Astrocyte (in vitro differentiated cells and primary cell): ENCODE measurements around the gene MGAT2. TPM values are rescaled to one million over a fixed set of nuclear protein-coding genes. Genes with fewer than 3 reads are reported as not detected.

Experiments used
- DNase-seq: peaks from one replicate; pipeline ENCODE4 v3.0.0-alpha.2; 2010; ENCODE audit warnings: low read depth
- FAIRE-seq: peaks from 2 replicates; lab custom pipeline; 2011; peaks lifted over from hg19 to GRCh38; lab: Jason Lieb, UNC
- H2AFZ ChIP-seq: 2 replicates; pipeline ENCODE4 v1.6.0; 2012; ENCODE audit warnings: low read depth, low read length, inconsistent platforms
- H3K27ac ChIP-seq: 2 replicates; pipeline ENCODE4 v1.5.1; 2011; ENCODE audit warnings: low read depth, low read length, inconsistent platforms
- H3K27me3 ChIP-seq: 2 replicates; pipeline ENCODE4 v1.6.0; 2011; ENCODE audit warnings: low read length, inconsistent platforms; ENCODE audit not compliant: insufficient read depth
- H3K36me3 ChIP-seq: 2 replicates; pipeline ENCODE4 v1.5.1; 2011; ENCODE audit warnings: low read length, inconsistent platforms; ENCODE audit not compliant: insufficient read depth
- H3K4me1 ChIP-seq: 2 replicates; pipeline ENCODE4 v1.5.1; 2011; ENCODE audit warnings: low read length, inconsistent platforms; ENCODE audit not compliant: insufficient read depth
- H3K4me2 ChIP-seq: 2 replicates; pipeline ENCODE4 v1.6.0; 2012; ENCODE audit warnings: low read length, inconsistent platforms
- H3K4me3 ChIP-seq: 2 replicates; pipeline ENCODE4 v1.5.1; 2011; ENCODE audit warnings: low read depth, mild to moderate bottlenecking, low read length, inconsistent platforms; ENCODE audit not compliant: insufficient read depth
- H3K79me2 ChIP-seq: 2 replicates; pipeline ENCODE4 v1.6.0; 2012; ENCODE audit warnings: mild to moderate bottlenecking, low read length, inconsistent platforms; ENCODE audit not compliant: insufficient read depth
- H3K9ac ChIP-seq: 2 replicates; pipeline ENCODE4 v1.6.0; 2012; ENCODE audit warnings: mild to moderate bottlenecking, low read length, inconsistent platforms
- H3K9me3 ChIP-seq: 2 replicates; pipeline ENCODE4 v1.5.1; 2012; ENCODE audit warnings: low read depth, mild to moderate bottlenecking, low read length, inconsistent platforms; ENCODE audit not compliant: insufficient read depth
- H4K20me1 ChIP-seq: 2 replicates; pipeline ENCODE4 v1.6.0; 2012; ENCODE audit warnings: low read length, inconsistent platforms; ENCODE audit not compliant: insufficient read depth
- H3K27ac Mint-ChIP-seq: one replicate; pipeline ENCODE4 v1.8.0; 2021; ENCODE audit warnings: mild to moderate bottlenecking, mixed read lengths; ENCODE audit not compliant: unreplicated experiment
- H3K27me3 Mint-ChIP-seq: one replicate; pipeline ENCODE4 v1.8.0; 2021; ENCODE audit warnings: low read depth, mixed read lengths; ENCODE audit not compliant: unreplicated experiment
- H3K36me3 Mint-ChIP-seq: one replicate; pipeline ENCODE4 v1.8.0; 2021; ENCODE audit warnings: low read depth, mixed read lengths; ENCODE audit not compliant: unreplicated experiment
- H3K4me1 Mint-ChIP-seq: one replicate; pipeline ENCODE4 v1.8.0; 2021; ENCODE audit warnings: low read depth, mixed read lengths; ENCODE audit not compliant: unreplicated experiment
- H3K4me3 Mint-ChIP-seq: one replicate; pipeline ENCODE4 v1.8.0; 2021; ENCODE audit warnings: mild to moderate bottlenecking, moderate library complexity, mixed read lengths; ENCODE audit not compliant: unreplicated experiment
- H3K9me3 Mint-ChIP-seq: one replicate; pipeline ENCODE4 v1.8.0; 2021; ENCODE audit warnings: mild to moderate bottlenecking, mixed read lengths; ENCODE audit not compliant: unreplicated experiment
- EZH2 ChIP-seq: IDR thresholded peaks from 2 replicates; pipeline ENCODE4 v1.6.1; 2012; ENCODE audit warnings: mild to moderate bottlenecking, low read length, inconsistent platforms; ENCODE audit not compliant: insufficient read depth
- total RNA-seq: library from RNA; stranded (reverse); gene quantifications from 2 replicates; pipeline ENCODE4 v1.2.1, GENCODE V29; 2021
- TF ChIP-seq, protein P1 (sequence below): IDR thresholded peaks from 2 replicates; pipeline ENCODE4 v1.5.1; 2011; ENCODE audit warnings: low read depth, mild to moderate bottlenecking, inconsistent platforms, low read length, moderate library complexity; ENCODE audit not compliant: insufficient read depth

The MGAT2 gene
- total RNA-seq, 1 donor from 2014 or later, result 56.0 TPM

- Mint-ChIP-seq H3K4me3 (no peak overlapping the region), H3K27me3 (no peaks in the 10 kb centered on the region)
These were observed 49.9 kb downstream of the MGAT2 start for GRCh38 chr14:49670475-49670874.

More at GRCh38 chr14:49670475-49670874, 49.9 kb downstream of the MGAT2 start:
- Histone ChIP-seq H3K36me3 (peaks cover 2% of the 10 kb centered on the region), H3K9ac (no peak overlapping the region), H3K4me2 (no peak overlapping the region), H3K4me3 (no peak overlapping the region), H3K27me3 (no peaks in the 10 kb centered on the region), H3K9me3 (no peaks in the 10 kb centered on the region), H4K20me1 (no peaks in the 10 kb centered on the region), H2AFZ (no peak overlapping the region), H3K4me1 (no peaks in the 10 kb centered on the region), H3K79me2 (no peaks in the 10 kb centered on the region), H3K27ac (no peak overlapping the region)
- FAIRE-seq, result no peak
- Mint-ChIP-seq H3K4me1 (no peaks in the 10 kb centered on the region), H3K27ac (no peak overlapping the region), H3K36me3 (no peaks in the 10 kb centered on the region), H3K9me3 (no peaks in the 10 kb centered on the region)
- TF ChIP-seq, protein P1, sequence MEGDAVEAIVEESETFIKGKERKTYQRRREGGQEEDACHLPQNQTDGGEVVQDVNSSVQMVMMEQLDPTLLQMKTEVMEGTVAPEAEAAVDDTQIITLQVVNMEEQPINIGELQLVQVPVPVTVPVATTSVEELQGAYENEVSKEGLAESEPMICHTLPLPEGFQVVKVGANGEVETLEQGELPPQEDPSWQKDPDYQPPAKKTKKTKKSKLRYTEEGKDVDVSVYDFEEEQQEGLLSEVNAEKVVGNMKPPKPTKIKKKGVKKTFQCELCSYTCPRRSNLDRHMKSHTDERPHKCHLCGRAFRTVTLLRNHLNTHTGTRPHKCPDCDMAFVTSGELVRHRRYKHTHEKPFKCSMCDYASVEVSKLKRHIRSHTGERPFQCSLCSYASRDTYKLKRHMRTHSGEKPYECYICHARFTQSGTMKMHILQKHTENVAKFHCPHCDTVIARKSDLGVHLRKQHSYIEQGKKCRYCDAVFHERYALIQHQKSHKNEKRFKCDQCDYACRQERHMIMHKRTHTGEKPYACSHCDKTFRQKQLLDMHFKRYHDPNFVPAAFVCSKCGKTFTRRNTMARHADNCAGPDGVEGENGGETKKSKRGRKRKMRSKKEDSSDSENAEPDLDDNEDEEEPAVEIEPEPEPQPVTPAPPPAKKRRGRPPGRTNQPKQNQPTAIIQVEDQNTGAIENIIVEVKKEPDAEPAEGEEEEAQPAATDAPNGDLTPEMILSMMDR, result no peak
- no peak for TF ChIP-seq EZH2
- no peak for DNase-seq

Other genes with a start within 250 kb of the MGAT2 start
- 1,089 and 1,231 TPM in 2 replicates for gene RPS29, start 34.4 kb upstream of the MGAT2 start, total RNA-seq
- gene LRR1, start 21.9 kb upstream of the MGAT2 start, total RNA-seq, result 9.9 and 10.0 TPM in 2 replicates
- gene RPL36AL, start 173 bp upstream of the MGAT2 start, total RNA-seq, result 166 and 194 TPM in 2 replicates
- 8.7 and 10.7 TPM in 2 replicates for gene DNAAF2, start 14.4 kb downstream of the MGAT2 start, total RNA-seq
- 2.0 and 3.0 TPM in 2 replicates for gene POLE2, start 67.4 kb downstream of the MGAT2 start, total RNA-seq
- 0.94 and 1.2 TPM in 2 replicates for gene KLHDC1, start 72.3 kb downstream of the MGAT2 start, total RNA-seq
- gene KLHDC2, start 147.4 kb downstream of the MGAT2 start, total RNA-seq, result 32.1 and 36.7 TPM in 2 replicates
- 61.5 and 63.0 TPM in 2 replicates for gene NEMF, start 232.0 kb downstream of the MGAT2 start, total RNA-seq